ENCODE data around the gene AKR7A2.

Gene AKR7A2

GRCh38 chr1:19312782-19313635 lies 1.1 kb upstream of the AKR7A2 start:
- Histone ChIP-seq H3K27ac (peak overlapping the region; percentile 53), H3K36me3 (ENCODE audit: control insufficient read depth, insufficient read depth, low read length) (no peaks in the 10 kb centered on the region), H3K4me2 (ENCODE audit: low read length) (peak overlapping the region; percentile 98), H3K9me3 (ENCODE audit: control insufficient read depth, low read length) (no peaks in the 10 kb centered on the region), H3K9ac (peak overlapping the region; percentile 72), H3K79me2 (peaks cover 2% of the 10 kb centered on the region), H3K27me3 (ENCODE audit: control insufficient read depth, insufficient read depth, low read length) (no peaks in the 10 kb centered on the region), H3K4me3 (ENCODE audit: low read depth, low read length) (peak overlapping the region; percentile 89), H2AFZ (peak overlapping the region; percentile 86), H3K4me1 (no peaks in the 10 kb centered on the region)
- TF ChIP-seq, protein P1, sequence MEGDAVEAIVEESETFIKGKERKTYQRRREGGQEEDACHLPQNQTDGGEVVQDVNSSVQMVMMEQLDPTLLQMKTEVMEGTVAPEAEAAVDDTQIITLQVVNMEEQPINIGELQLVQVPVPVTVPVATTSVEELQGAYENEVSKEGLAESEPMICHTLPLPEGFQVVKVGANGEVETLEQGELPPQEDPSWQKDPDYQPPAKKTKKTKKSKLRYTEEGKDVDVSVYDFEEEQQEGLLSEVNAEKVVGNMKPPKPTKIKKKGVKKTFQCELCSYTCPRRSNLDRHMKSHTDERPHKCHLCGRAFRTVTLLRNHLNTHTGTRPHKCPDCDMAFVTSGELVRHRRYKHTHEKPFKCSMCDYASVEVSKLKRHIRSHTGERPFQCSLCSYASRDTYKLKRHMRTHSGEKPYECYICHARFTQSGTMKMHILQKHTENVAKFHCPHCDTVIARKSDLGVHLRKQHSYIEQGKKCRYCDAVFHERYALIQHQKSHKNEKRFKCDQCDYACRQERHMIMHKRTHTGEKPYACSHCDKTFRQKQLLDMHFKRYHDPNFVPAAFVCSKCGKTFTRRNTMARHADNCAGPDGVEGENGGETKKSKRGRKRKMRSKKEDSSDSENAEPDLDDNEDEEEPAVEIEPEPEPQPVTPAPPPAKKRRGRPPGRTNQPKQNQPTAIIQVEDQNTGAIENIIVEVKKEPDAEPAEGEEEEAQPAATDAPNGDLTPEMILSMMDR (IDR thresholded peaks at IDR 0.05) = no peak

DNA sequence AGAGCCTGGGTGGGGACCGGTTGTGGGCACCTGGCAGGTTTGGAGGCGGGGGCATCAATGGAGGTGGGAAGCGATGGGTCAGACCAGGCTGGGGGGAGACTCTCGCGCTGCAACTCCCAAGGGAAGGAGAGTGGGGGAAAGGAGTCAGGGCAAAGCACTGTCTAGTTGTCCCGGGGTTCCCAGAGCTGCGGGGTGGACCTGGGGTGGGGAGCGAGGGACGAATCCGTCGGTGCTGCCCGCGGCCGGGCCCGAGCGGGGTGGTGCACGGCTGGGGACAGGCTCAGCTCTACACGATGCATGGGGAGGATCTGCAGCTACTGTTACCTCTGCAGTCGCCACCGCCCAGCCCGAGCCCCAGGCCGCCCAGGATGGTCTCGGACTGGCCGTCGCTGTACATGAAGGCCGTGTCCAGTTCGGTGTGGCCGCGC lies 427 bp downstream of the AKR7A2 start:
- Histone ChIP-seq H3K27me3 (ENCODE audit: control insufficient read depth, insufficient read depth, low read length) (no peaks in the 10 kb centered on the region), H3K27ac (peak overlapping the region; percentile 29), H3K79me2 (no peaks in the 10 kb centered on the region), H3K4me1 (no peaks in the 10 kb centered on the region), H3K4me2 (ENCODE audit: low read length) (peak overlapping the region; percentile 71), H3K36me3 (ENCODE audit: control insufficient read depth, insufficient read depth, low read length) (no peaks in the 10 kb centered on the region), H2AFZ (peak overlapping the region; percentile 77), H3K4me3 (ENCODE audit: low read depth, low read length) (peak overlapping the region; percentile 69), H3K9ac (no peak overlapping the region), H3K9me3 (ENCODE audit: control insufficient read depth, low read length) (no peaks in the 10 kb centered on the region)
- TF ChIP-seq, protein P1 (IDR thresholded peaks at IDR 0.05) = no peak

DNA sequence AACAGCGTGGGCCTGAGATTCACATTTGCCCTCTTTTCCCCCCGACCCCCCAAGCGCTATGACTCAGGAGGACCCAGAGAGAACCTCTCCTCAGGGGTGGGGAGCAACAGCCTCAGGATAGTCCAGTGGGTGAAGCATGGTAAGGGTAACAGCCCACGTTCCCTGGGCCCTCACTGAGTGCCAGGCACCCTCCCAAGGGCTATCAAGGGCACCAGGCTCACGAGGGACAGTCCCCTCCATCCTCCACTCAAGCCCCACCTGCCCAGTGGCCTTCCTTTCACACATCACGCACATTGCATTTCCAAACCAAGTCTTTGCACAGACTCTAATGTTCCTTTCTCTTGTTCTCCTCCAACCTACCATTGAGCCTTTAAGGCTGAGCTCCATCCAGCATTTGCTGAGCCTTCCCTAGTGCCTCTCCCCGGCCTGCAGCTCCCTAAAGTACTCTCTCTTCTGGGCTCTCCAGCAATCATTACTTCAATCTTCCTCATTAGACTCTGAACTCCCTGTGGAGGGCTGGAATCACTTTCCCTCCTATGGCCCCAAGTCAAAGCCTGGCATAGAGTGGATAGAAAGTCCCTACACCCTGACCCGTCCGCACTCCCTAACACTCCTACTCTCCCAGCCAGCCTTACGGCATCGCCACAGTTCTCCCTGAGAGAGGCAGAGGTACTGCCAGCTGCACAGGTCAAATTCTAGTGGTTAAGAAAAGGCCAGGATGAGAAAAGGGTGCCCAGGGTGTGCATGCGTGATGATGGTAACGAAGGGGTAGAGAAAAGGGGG lies 1.0 kb downstream of the AKR7A2 start:
- Histone ChIP-seq H3K4me3 (ENCODE audit: low read depth, low read length) (peak overlapping the region; percentile 69), H3K4me1 (no peaks in the 10 kb centered on the region), H3K4me2 (ENCODE audit: low read length) (peak overlapping the region; percentile 71), H3K27ac (no peak overlapping the region), H3K9me3 (ENCODE audit: control insufficient read depth, low read length) (no peaks in the 10 kb centered on the region), H3K27me3 (ENCODE audit: control insufficient read depth, insufficient read depth, low read length) (no peaks in the 10 kb centered on the region), H3K36me3 (ENCODE audit: control insufficient read depth, insufficient read depth, low read length) (no peaks in the 10 kb centered on the region), H3K9ac (no peak overlapping the region), H2AFZ (peak overlapping the region; percentile 77), H3K79me2 (no peaks in the 10 kb centered on the region)
- TF ChIP-seq, protein P1 (IDR thresholded peaks at IDR 0.05) = no peak

DNA sequence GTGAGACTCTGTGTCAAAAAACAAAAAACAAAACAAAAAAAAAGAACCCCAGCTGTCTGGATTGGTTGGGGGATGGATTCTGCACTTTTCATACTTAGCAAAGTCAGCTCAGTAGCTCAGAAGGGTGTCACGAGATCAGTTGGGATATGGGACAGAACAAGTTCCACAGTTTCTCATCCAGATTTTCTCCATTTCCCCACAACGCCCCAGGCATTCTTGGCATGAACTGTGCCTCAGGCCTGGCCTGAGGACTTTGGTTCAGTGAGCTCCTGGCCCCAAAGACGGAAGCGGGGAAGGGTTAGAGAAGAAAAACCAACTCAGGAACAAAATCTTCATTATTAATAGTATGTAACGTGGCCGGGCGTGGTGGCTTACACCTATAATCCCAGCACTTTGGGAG lies 1.9 kb downstream of the AKR7A2 start:
- H2AFZ ChIP-seq = no peak overlapping the region
- H3K4me3 ChIP-seq (ENCODE audit: low read depth, low read length) = no peak overlapping the region
- no peaks in the 10 kb centered on the region for H3K9me3 ChIP-seq (ENCODE audit: control insufficient read depth, low read length)
- no peak overlapping the region for H3K4me2 ChIP-seq (ENCODE audit: low read length)
- H3K27ac ChIP-seq = no peak overlapping the region
- H3K9ac ChIP-seq = no peak overlapping the region
- H3K4me1 ChIP-seq = no peaks in the 10 kb centered on the region
- TF ChIP-seq, protein P1 (IDR thresholded peaks at IDR 0.05) = no peak
- no peaks in the 10 kb centered on the region for H3K36me3 ChIP-seq (ENCODE audit: control insufficient read depth, insufficient read depth, low read length)
- no peaks in the 10 kb centered on the region for H3K27me3 ChIP-seq (ENCODE audit: control insufficient read depth, insufficient read depth, low read length)
- no peaks in the 10 kb centered on the region for H3K79me2 ChIP-seq
